K562 (cell line): ENCODE results near the gene LACTB. TPM values are rescaled to one million over a fixed set of nuclear protein-coding genes. Genes with fewer than 3 reads are reported as not detected.

Experiments used
- ARID2 ChIP-seq: fragments of 450-650 bp; IDR thresholded peaks from 2 replicates; pipeline ENCODE4 v1.6.1; 2017; ENCODE audit warnings: antibody characterized with exemption, mild to moderate bottlenecking
- CBFA2T2 ChIP-seq: fragments of 450-650 bp; conservative IDR thresholded peaks from 2 replicates; pipeline ENCODE4 v1.6.1; 2017; ENCODE audit warnings: mild to moderate bottlenecking
- FOSL1 ChIP-seq: fragments of 200-800 bp; sonication (Bioruptor generic); conservative IDR thresholded peaks from 2 replicates; pipeline ENCODE4 v1.6.1; 2016; ENCODE audit warnings: missing genetic modification characterization, missing compliant biosample characterization
- HCFC1 ChIP-seq: IDR thresholded peaks from 2 replicates; pipeline ENCODE4 v1.6.1; 2012; ENCODE audit warnings: low read depth, low read length, improper control_type of control experiment
- HDAC2 ChIP-seq: fragments of 450-650 bp; IDR thresholded peaks from 2 replicates; pipeline ENCODE4 v1.6.1; 2016; ENCODE audit warnings: mild to moderate bottlenecking
- HDAC3 ChIP-seq: fragments of 450-650 bp; IDR thresholded peaks from 2 replicates; pipeline ENCODE4 v1.6.1; 2018; ENCODE audit warnings: borderline replicate concordance, mild to moderate bottlenecking, moderate library complexity; ENCODE audit not compliant: partially characterized antibody
- MLLT1 ChIP-seq, 2 experiments: fragments of 450-650 bp; IDR thresholded peaks; 2 replicates each; pipeline ENCODE4 v1.6.1; 2016
- NCOA6 ChIP-seq: fragments of 450-650 bp; IDR thresholded peaks from 2 replicates; pipeline ENCODE4 v1.6.1; 2017; ENCODE audit warnings: mild to moderate bottlenecking
- NCOR1 ChIP-seq: fragments of 450-650 bp; IDR thresholded peaks from 2 replicates; pipeline ENCODE4 v1.6.1; 2016; ENCODE audit warnings: mild to moderate bottlenecking, moderate library complexity
- NRF1 ChIP-seq, 2 experiments: fragments of 450-650 bp; IDR thresholded peaks in 1 of 2; conservative IDR thresholded peaks in 1 of 2; 2 replicates each; pipeline ENCODE4 v1.6.1; 2014; ENCODE audit warnings: mild to moderate bottlenecking in 2 of 2
- NUFIP1 ChIP-seq: fragments of 450-650 bp; IDR thresholded peaks from 2 replicates; pipeline ENCODE4 v1.6.1; 2018; ENCODE audit not compliant: partially characterized antibody
- RFX5 ChIP-seq: IDR thresholded peaks from 2 replicates; pipeline ENCODE4 v1.6.1; 2011; ENCODE audit warnings: low read depth, mild to moderate bottlenecking, improper control_type of control experiment, low read length
- SIN3B ChIP-seq: fragments of 450-650 bp; IDR thresholded peaks from 2 replicates; pipeline ENCODE4 v1.6.1; 2017; ENCODE audit warnings: low read depth, mild to moderate bottlenecking, moderate library complexity
- SP2 ChIP-seq: IDR thresholded peaks from 2 replicates; pipeline ENCODE4 v1.6.1; 2011; ENCODE audit warnings: mild to moderate bottlenecking, low read depth, low read length, moderate library complexity; ENCODE audit not compliant: poor library complexity, severe bottlenecking; ENCODE audit errors: extremely low read depth
- TRIM25 ChIP-seq: fragments of 450-650 bp; IDR thresholded peaks from 2 replicates; pipeline ENCODE4 v1.7.0; 2016; ENCODE audit warnings: borderline replicate concordance
- XRCC4 ChIP-seq: IDR thresholded peaks from one replicate; pipeline ENCODE4 v1.6.1; 2011; ENCODE audit not compliant: insufficient read depth, insufficient read length; ENCODE audit errors: extremely low read depth
- ZNF197 ChIP-seq: fragments of 200-800 bp; sonication (Bioruptor generic); IDR thresholded peaks from 2 replicates; pipeline ENCODE4 v1.6.1; 2016; ENCODE audit warnings: low read depth, missing genetic modification characterization, missing compliant biosample characterization
- ZNF23 ChIP-seq: fragments of 250-450 bp; sonication (Bioruptor Pico); IDR thresholded peaks from 2 replicates; pipeline ENCODE4 v1.4.0; 2020; ENCODE audit warnings: mild to moderate bottlenecking
- ZNF41 ChIP-seq: fragments of 250-450 bp; sonication (Bioruptor Pico); conservative IDR thresholded peaks from 2 replicates; pipeline ENCODE4 v1.4.0; 2020; ENCODE audit warnings: mild to moderate bottlenecking
- ZNF445 ChIP-seq: fragments of 250-450 bp; sonication (Bioruptor Pico); IDR thresholded peaks from 2 replicates; pipeline ENCODE4 v1.4.0; 2020; ENCODE audit warnings: low read depth, mild to moderate bottlenecking, moderate library complexity
- ZNF79 ChIP-seq: fragments of 250-450 bp; sonication (Bioruptor Pico); IDR thresholded peaks from 2 replicates; pipeline ENCODE4 v1.4.0; 2020; ENCODE audit warnings: low read depth, mild to moderate bottlenecking, moderate library complexity
- polyA plus RNA-seq, 8 experiments: library from polyadenylated mRNA; depleted of rRNA in 4 of 8; stranded (reverse) in 5 of 8; unstranded in 3 of 8; fragments of >200 nt; fragmentation: Nextera tagmentation in 2 of 8; fragmentation: Illumina TruSeq in 1 of 8; extraction: Ambion mirVana in 2 of 8; extraction: Trizol in 1 of 8; gene quantifications; 2 replicates each; pipeline versions ENCODE4 v1.2.1 to v1.2.3, GENCODE V29; 2011 to 2014; ENCODE audit warnings: inconsistent platforms in 1 of 8, missing spikeins in 1 of 8
- total RNA-seq, 7 experiments: library from RNA; depleted of rRNA in 6 of 7; stranded (reverse); fragments of >200 nt in 6 of 7; fragmentation: Illumina TruSeq in 2 of 7; extraction: Trizol in 2 of 7; gene quantifications; 2 replicates each; pipeline versions ENCODE4 v1.2.1 to v1.2.3, GENCODE V29; 2011 to 2021; ENCODE audit warnings: low replicate concordance in 1 of 7
- TF ChIP-seq, protein P1 (sequence below): fragments of 450-650 bp; IDR thresholded peaks from 2 replicates; pipeline ENCODE4 v1.6.1; 2018; ENCODE audit not compliant: partially characterized antibody

Gene LACTB
- total and polyA plus RNA-seq, 9 of the 15 experiments (the other 6 are each of a cell fraction or from before 2014, with no cell fraction given), result 3.1 to 15.5 (median 9.8) TPM

DNA sequence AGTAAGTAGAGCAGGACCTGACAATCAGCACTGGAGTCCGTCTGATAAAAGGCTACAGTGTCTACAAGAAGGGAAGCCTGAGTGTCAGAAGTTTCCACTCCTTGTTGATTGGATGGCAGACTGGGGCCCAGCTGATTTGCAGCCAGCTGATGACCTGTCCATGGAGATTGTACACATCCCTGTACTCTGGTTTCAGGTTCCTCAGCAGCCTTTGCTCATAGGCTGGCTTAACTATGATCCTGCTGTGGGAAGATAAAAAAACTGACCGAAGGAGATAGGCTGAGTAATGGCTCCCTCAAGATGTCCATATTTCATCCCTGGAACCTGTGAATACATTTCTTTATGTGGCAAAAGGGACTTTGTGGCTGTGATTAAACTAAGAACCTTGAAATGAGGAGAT is 11.7 kb upstream of the LACTB start (continued):
- TF ChIP-seq ZNF445 (CRISPR knock-in tag) (no peak), FOSL1 (tag) (peak; percentile 80), CBFA2T2 (peak; percentile 96), HDAC3 (peak; percentile 77), TRIM25 (no peak), HDAC2 (peak; percentile 79), NCOA6 (no peak), ZNF197 (CRISPR knock-in tag) (no peak), SP2 (no peak), ZNF23 (CRISPR knock-in tag) (no peak), NRF1 (conservative IDR thresholded peaks at IDR 0.05 in 1 of 2, IDR thresholded peaks at IDR 0.05 in 1 of 2) (peak; percentile 25 to 38; a peak in 1 of 4 replicates), SIN3B (no peak), MLLT1 (IDR thresholded peaks at IDR 0.05) (no peak), NCOR1 (peak; percentile 94), XRCC4 (no peak), RFX5 (0 out of 2 replicates have a peak, but pooled peaks have one; percentile 51), ARID2 (no peak), HCFC1 (0 out of 2 replicates have a peak, but pooled peaks have one; percentile 17), NUFIP1 (no peak), ZNF79 (CRISPR knock-in tag) (no peak), ZNF41 (no peak)
- TF ChIP-seq, protein P1, sequence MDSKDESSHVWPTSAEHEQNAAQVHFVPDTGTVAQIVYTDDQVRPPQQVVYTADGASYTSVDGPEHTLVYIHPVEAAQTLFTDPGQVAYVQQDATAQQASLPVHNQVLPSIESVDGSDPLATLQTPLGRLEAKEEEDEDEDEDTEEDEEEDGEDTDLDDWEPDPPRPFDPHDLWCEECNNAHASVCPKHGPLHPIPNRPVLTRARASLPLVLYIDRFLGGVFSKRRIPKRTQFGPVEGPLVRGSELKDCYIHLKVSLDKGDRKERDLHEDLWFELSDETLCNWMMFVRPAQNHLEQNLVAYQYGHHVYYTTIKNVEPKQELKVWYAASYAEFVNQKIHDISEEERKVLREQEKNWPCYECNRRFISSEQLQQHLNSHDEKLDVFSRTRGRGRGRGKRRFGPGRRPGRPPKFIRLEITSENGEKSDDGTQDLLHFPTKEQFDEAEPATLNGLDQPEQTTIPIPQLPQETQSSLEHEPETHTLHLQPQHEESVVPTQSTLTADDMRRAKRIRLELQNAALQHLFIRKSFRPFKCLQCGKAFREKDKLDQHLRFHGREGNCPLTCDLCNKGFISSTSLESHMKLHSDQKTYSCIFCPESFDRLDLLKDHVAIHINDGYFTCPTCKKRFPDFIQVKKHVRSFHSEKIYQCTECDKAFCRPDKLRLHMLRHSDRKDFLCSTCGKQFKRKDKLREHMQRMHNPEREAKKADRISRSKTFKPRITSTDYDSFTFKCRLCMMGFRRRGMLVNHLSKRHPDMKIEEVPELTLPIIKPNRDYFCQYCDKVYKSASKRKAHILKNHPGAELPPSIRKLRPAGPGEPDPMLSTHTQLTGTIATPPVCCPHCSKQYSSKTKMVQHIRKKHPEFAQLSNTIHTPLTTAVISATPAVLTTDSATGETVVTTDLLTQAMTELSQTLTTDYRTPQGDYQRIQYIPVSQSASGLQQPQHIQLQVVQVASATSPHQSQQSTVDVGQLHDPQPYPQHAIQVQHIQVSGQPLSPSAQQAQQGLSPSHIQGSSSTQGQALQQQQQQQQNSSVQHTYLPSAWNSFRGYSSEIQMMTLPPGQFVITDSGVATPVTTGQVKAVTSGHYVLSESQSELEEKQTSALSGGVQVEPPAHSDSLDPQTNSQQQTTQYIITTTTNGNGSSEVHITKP, result no peak
